Nephron (organoid): ENCODE results near the gene STX11.

Source experiments
- H3K27ac Mint-ChIP-seq, 3 experiments: 2 replicates each; pipeline ENCODE4 v1.8.0; 2020; ENCODE audit warnings: mixed read lengths in 3 of 3, mild to moderate bottlenecking in 2 of 3, moderate library complexity in 1 of 3
- H3K27me3 Mint-ChIP-seq: 2 replicates; pipeline ENCODE4 v1.8.0; 2021; ENCODE audit warnings: low read depth, mild to moderate bottlenecking, moderate library complexity, mixed read lengths
- H3K36me3 Mint-ChIP-seq: 2 replicates; pipeline ENCODE4 v1.8.0; 2020; ENCODE audit warnings: low read depth, mixed read lengths
- H3K4me1 Mint-ChIP-seq: 2 replicates; pipeline ENCODE4 v1.8.0; 2020; ENCODE audit warnings: mixed read lengths
- H3K4me3 Mint-ChIP-seq, 3 experiments: 2 replicates each; pipeline ENCODE4 v1.8.0; 2020; ENCODE audit warnings: mild to moderate bottlenecking in 3 of 3, mixed read lengths in 3 of 3, moderate library complexity in 2 of 3
- H3K9me3 Mint-ChIP-seq: 2 replicates; pipeline ENCODE4 v1.8.0; 2020; ENCODE audit warnings: mixed read lengths
- CTCF ChIP-seq, 3 experiments: fragments of 200-600 bp; sonication (generic); IDR thresholded peaks; one replicate each; pipeline ENCODE4 v1.5.0; 2021; ENCODE audit warnings: antibody characterized with exemption in 3 of 3; ENCODE audit not compliant: unreplicated experiment in 3 of 3

Gene STX11

GRCh38 chr6:144161975-144162374 lies 11.7 kb downstream of the STX11 start:
- no peak overlapping the region for H3K4me3 Mint-ChIP-seq
- no peaks in the 10 kb centered on the region for H3K27me3 Mint-ChIP-seq
- TF ChIP-seq CTCF (IDR thresholded peaks at IDR 0.05; ENCODE audit: unreplicated experiment in 3 of 3) = no peak
- H3K9me3 Mint-ChIP-seq = no peaks in the 10 kb centered on the region
- H3K27ac Mint-ChIP-seq = no peak overlapping the region
- H3K36me3 Mint-ChIP-seq = no peaks in the 10 kb centered on the region
- H3K4me1 Mint-ChIP-seq = peaks cover 26% of the 10 kb centered on the region

- Mint-ChIP-seq H3K4me1 (peaks cover 16% of the 10 kb centered on the region), H3K9me3 (no peaks in the 10 kb centered on the region), H3K27me3 (no peaks in the 10 kb centered on the region), H3K4me3 (no peak overlapping the region), H3K36me3 (no peaks in the 10 kb centered on the region), H3K27ac (no peak overlapping the region)
- TF ChIP-seq CTCF (IDR thresholded peaks at IDR 0.05; ENCODE audit: unreplicated experiment in 3 of 3) = no peak
Observed at GRCh38 chr6:144162977-144163376, 12.7 kb downstream of the STX11 start.

GRCh38 chr6:144165784-144166183 lies 15.5 kb downstream of the STX11 start:
- H3K27ac Mint-ChIP-seq = no peak overlapping the region

GRCh38 chr6:144170044-144170443 lies 19.7 kb downstream of the STX11 start:
- no peak for TF ChIP-seq CTCF (IDR thresholded peaks at IDR 0.05; ENCODE audit: unreplicated experiment in 3 of 3)
- Mint-ChIP-seq H3K4me3 (no peak overlapping the region), H3K27me3 (no peaks in the 10 kb centered on the region), H3K4me1 (no peaks in the 10 kb centered on the region), H3K9me3 (peaks cover 3% of the 10 kb centered on the region), H3K27ac (no peak overlapping the region), H3K36me3 (no peaks in the 10 kb centered on the region)

More at GRCh38 chr6:144165784-144166183, 15.5 kb downstream of the STX11 start:
- Mint-ChIP-seq H3K27me3 (no peaks in the 10 kb centered on the region), H3K36me3 (no peaks in the 10 kb centered on the region), H3K9me3 (no peaks in the 10 kb centered on the region), H3K4me3 (no peak overlapping the region), H3K4me1 (no peaks in the 10 kb centered on the region)
- TF ChIP-seq CTCF (IDR thresholded peaks at IDR 0.05; ENCODE audit: unreplicated experiment in 3 of 3) = no peak

GRCh38 chr6:144171406-144171805 lies 21.1 kb downstream of the STX11 start:
- Mint-ChIP-seq H3K27me3 (no peaks in the 10 kb centered on the region), H3K36me3 (no peaks in the 10 kb centered on the region), H3K4me3 (no peak overlapping the region), H3K27ac (no peak overlapping the region), H3K9me3 (peaks cover 3% of the 10 kb centered on the region), H3K4me1 (peaks cover 4% of the 10 kb centered on the region)
- no peak for TF ChIP-seq CTCF (IDR thresholded peaks at IDR 0.05; ENCODE audit: unreplicated experiment in 3 of 3)

GRCh38 chr6:144174006-144174405 lies 23.7 kb downstream of the STX11 start:
- Mint-ChIP-seq H3K27me3 (peaks cover 4% of the 10 kb centered on the region), H3K27ac (no peak overlapping the region), H3K36me3 (no peaks in the 10 kb centered on the region), H3K4me1 (peaks cover 4% of the 10 kb centered on the region), H3K4me3 (no peak overlapping the region), H3K9me3 (peaks cover 3% of the 10 kb centered on the region)
- TF ChIP-seq CTCF (IDR thresholded peaks at IDR 0.05; ENCODE audit: unreplicated experiment in 3 of 3) = no peak
